GM19240 (cell line): ENCODE data around the gene TEX14.
"Not testable (repeated sequence)": the region's sequence is repeated elsewhere in the genome, so short reads cannot be mapped to it uniquely, and the experiment has no call there.

ENCODE experiments used
- DNase-seq: peaks from one replicate; pipeline ENCODE4 v3.0.0; 2011; ENCODE audit warnings: low spot score; ENCODE audit not compliant: insufficient read length

TEX14 gene

DNA sequence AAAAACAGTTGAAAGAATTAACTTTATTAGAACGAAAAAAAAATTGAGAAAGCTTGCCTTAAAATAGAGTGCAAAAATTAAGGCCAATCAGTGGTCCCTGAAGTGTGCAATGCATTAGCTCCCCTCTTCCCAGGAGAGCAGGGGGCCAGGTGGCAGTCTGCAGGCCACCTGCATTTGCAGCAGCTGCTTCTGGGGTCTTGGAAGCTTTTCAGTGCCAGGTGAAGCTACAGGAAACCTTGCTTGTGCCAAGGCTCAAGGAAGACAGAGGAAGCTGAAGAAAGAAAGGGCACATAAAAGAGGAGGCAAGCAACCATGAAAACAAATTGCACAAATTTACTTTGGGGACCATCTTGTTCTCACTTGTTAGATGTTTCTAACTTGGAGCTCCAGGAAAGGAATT lies 126.9 kb downstream of the TEX14 start:
- no peak for DNase-seq

DNA sequence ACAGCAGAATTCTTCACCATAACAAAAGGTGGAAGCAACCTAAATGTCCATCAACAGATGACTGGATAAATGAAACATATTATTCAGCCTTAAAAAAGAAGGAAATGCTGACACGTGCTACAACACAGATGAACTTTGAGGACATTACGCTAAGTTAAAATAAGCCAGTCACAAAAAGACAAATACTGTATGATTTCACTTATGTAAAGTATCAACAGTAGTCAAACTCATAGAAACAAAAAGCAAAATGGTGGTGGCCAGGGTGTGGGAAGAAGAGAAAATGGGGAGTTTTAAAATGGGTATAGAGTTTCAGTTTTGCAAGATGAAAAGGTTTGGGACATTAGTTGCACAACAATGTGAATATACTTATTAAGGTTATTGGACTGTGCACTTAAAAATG lies 127.6 kb downstream of the TEX14 start:
- DNase-seq = no peak

DNA sequence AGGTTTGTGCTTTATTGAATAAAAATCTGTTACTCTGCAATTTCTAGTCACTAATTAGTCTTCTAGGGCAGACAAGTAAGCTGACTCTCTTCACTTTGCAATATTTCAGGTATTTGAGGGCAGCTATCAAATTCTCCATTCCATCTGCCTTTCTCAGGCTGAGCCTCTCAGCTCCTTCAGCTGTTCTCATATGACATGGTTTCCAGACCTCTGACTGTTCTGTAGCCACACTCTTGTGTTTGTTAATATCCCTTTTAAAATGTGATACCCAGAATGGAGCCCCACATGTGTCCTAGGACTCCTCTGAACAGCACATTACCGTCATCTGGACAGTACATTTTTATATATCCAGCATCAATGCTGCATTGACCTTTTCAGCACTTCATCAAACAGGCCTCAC lies 131.3 kb downstream of the TEX14 start:
- no peak for DNase-seq

DNA sequence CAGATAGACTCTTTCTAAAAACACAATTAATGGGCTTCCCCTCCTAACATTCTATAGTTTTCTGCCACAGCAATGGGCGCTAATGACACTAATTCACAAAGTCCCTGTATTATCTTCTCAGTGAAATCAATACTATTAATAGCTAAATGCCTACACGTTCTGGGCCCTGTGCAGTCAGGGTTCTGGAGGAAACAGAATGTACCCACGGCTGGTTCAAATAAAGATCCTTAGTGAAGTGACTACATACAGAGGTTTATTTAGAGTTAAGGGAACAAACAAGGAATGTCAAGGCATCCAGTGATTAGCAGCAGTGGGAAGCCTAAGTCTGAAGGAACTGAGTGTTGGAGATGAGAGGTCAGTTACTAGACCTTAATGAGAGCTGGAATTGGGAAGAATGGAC lies 133.9 kb downstream of the TEX14 start:
- no peak for DNase-seq

DNA sequence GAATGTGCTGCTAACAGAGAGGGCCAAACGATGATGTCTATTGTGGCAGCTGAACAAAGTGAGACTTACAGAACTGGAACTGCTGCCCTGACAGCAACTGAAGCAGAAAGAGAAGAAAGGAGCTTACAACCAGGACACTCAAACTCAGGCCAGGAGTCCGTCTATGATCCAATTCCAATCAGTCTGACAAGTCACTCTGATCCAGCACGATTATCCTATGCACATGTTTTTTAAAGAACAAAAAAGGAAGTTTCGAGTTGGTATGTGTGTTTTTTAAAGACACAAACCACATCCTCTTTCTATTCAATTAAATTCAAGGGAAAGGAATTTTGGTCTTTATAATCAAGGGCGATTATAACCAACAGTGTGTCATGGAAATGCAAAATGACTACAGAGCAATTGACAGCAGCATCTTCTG lies 135.0 kb downstream of the TEX14 start:
- DNase-seq = no peak

DNA sequence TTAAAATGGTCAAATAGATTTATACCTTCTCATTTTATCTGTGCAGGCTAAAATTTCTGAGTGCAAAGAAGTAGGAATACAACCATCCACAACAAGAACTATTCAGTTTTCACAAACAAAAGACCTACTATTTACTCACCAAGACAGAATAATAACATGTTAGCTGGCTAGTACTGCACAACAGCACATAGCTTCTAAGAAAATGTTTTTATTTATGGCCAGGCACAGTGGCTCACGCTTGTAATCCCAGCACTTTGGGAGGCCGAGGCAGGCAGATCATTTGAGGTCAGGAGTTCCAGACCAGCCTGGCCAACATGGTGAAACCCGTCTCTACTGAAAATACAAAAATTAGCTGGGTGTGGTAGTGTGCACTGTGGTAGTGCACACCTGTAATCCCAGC lies 136.7 kb downstream of the TEX14 start:
- not testable (repeated sequence) for DNase-seq

DNA sequence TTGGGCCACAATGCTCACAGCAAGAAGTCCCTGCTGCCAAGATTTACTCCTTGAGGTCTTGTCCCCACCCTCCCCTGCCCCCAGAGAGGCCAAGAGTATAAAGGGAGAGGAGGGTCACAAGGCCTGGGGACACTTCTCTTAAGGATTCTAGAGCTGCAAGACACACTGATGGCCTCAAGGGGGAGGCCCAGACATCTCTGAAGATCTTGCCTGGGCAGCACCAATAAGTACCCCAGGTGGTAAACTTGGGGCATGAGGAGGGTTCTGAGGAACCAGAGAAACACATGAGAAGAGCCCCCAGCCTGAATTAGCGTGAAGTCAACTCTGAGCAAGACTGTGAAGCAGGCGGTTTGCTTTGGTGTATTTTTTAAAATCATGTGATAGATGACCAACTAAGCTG lies 150.6 kb downstream of the TEX14 start:
- no peak for DNase-seq

DNA sequence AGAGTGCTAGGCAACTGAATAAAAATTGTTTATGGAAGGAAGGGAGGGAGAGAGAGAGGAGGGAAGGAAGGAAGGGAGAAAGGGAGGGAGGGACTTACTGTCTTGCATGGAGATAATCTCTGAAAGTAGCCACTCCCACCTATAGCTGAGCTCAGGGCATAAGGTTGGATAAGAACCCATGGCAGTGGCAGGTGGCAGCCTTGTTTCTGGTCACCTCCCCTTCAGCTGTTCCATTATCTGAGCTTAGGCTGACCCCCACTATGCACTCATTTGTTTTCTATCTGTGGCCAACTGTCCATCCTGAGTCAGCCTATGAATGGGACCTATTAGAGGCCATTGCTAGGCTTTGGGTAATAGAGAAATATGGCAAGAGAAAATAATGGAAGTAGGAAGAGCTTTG lies 152.1 kb downstream of the TEX14 start:
- DNase-seq = no peak

DNA sequence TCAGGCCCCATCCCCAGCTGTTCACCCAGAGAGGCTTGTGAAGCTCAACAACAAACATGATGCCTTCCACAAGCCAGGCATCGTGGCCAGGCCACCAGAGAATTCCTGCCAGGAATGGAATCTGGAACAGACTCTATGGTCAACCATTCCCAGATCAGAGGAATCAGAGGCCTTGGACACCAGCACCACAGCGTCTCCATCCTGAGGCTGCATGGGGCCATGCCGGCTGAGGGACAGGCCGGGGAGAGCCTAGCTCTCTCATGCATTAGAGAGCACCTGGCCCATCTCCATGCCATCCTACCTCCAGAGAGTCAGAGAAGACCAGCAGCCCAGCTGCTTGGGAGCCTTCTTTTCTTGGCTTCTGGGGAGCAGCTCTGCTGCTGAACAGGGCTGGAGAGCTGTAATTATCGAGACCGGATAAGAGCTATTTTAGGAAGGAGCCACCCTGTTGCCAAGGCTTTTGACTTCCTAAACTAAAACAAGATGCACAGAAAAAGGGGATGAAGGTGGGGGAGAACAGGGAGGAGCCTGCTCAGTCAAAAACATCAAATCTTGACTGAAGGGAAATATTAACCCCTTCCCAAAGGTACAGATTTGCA lies 152.9 kb downstream of the TEX14 start:
- DNase-seq = no peak

DNA sequence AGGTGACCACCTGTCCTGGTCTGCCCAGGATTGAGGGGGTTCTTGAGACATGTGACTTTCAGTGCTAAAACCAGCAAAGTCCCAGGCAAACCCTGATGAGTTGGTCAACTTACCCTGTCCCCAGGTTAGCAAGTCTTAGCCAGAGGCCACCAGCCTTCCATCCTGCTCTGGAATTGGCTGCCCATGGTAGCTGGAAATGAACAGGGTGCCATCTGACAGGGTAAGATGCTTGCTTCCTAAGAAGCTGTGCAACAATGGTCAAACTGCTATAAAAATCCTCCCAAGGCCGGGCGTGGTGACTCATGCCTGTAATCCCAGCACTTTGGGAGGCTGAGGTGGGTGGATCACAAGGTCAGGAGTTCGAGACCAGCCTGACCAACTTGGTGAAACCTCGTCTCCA lies 154.6 kb downstream of the TEX14 start:
- DNase-seq = no peak

DNA sequence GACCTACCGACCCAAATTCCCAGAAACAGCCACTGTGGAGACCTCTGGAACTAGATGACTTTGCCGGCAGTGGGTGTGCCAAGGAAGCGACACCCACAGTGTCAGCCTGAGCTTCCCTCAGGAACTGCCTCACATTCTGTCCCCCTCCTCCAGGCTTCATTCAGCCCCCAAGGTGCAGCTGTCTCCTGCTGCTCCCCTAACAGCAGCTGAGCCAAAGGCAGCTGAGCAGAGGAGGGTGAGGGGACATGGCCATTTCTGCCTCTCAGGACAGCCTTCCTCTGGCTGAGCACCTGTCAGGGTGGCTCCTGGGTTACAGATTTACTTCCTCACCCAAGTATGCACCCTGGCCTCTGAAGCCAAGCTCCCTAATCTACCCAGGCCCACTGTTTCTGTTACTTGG lies 155.3 kb downstream of the TEX14 start:
- no peak for DNase-seq

DNA sequence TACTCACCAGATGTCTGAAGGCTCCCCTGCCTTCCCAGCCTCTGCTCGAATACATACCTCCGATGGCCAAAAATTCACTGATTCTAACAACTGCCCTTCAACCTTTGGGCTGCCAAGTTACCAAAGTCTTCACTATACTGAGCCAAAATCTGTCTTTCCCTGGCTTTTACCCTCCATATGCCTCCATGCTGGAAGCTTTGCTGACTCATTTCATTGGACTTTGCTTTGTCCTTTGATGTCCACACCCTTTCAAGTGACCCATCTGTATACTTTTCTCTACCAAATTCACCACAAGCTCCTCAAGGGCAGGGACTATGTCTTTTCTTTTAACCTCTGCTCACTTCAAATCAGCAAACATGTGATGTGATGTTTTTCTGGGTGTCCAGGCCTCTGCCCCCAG lies 156.4 kb downstream of the TEX14 start:
- no peak for DNase-seq

DNA sequence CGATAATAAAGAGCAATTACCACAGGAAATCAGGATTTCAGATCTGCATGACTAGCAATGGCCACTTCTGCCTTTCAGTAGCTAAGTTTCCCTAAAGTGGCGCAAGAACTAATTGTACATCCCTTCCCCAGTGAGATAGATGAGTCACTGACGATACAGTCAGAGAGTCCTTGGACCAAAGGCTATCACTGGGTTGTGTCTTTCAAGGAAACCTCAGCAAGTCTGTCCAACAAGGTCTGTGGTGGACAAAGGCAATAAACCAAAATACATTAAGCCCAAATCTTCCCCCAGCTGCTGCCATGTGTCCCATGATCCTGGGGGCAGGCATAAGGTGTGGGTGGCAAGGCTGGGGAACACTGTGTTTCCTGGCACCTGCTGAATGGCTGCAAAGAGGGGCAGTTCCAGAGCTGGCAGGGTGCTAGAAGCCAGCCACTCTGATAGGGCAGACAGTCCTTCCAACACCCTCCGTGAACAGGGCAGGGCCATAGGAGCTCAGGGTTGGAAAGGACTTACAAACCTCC lies 156.9 kb downstream of the TEX14 start:
- DNase-seq = no peak

DNA sequence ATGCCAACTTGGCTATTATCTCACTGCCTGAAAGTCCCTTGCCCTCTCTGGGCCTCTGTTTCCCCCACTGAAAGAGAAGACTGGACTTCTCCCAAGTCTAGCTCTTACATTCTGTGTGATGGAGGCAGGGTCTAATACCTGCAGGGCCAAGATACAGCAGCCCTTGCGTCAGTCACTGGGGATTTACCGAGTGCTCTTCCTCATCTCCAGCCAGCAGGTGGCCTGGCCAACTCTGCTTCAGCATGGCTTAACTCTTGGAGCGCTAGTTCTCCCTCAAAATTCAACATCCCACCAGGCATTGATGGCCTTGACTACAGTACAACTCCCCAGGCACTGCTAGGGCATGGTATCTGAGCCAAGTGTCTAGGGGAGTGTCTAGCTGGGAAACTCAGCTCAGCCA lies 157.5 kb downstream of the TEX14 start:
- DNase-seq = no peak

DNA sequence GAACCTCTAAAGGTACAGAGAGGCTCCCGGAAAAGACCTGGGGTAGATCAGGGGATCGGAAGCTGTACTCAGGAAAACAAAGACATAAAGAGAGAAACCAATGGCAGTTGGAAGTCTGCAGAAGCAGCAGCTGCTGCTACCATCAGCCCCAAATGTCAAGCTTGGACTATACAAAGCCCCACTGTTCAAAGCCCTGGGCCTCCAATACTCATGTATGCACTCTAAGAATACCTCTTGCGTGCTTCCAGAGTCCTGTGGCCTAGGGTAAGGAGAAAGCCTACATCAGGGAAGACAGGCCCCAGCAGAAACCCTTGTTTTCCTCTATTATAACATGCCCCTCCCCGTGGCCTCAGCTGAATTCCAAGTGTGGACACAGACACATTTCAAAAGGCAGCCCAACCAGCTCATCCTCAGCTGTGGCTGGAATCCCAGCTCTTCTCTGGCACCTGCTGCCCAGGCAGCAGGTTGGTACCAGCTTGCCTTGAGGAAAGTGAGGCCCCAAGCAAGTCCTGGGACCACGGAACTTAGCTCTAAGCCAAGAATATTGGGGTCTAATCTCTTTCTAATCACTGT lies 158.1 kb downstream of the TEX14 start:
- no peak for DNase-seq

DNA sequence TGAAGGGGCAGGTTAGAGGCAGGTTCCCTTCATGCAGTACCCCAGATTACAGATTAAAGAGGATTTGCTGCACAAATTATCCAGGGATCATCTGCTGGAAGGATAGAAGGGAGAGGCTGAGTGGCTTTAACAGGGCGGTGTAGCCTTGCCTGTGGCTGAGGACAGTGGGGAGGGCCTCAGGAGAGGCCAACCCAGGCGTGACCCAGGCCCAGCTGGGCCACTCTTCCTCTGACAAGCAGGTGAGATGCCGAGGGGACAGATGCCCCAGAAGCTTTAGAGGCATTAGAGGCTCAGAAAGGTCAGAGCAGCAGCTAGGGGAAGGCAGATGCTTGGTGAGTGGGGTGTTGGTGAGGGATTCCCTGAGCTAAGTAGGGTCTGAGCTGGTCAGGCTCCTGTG lies 159.3 kb downstream of the TEX14 start:
- no peak for DNase-seq

DNA sequence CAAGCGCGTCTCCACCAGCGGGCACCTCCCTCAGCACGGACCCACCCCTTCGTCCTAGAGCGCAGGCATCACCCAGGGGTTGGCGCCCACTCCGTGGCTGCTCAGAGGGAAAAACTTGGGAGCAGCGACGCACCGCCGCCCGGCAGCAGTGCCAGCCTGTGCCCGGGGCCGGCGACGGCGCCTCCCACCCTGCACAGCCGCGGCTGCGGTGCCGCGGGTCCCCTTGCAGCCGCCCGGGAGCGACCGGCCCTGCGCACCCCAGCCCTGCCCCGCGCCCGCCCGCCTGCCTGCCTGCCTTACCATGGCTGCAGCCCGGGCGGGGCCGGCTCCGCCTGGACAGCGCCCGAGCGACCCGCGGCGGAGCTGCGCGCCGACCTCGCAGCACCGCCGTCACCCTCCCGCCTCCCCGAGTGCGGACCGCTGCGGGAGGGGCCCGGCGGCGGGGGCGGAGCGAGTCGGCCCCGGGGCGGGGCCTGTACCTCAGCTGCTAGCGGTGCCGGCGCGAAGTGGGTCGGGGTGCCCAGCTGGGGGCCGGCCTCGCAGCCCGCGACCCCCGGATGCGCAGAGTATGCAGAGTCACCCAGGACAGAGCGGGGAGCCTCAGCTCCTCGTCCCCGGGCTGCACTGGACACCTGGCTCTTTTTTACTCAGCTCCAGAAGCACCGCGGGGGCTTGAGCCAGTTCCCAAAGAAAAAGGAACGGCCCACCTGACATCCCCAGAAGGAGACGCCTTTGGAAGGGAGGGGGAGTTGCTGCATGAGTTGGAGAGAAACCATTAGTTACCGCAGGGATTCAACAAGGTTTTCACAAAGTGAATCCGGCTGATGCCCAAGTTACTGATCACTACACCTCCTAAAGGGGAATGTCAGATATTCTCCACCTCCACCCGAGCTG lies 159.9 kb downstream of the TEX14 start:
- DNase-seq = no peak

DNA sequence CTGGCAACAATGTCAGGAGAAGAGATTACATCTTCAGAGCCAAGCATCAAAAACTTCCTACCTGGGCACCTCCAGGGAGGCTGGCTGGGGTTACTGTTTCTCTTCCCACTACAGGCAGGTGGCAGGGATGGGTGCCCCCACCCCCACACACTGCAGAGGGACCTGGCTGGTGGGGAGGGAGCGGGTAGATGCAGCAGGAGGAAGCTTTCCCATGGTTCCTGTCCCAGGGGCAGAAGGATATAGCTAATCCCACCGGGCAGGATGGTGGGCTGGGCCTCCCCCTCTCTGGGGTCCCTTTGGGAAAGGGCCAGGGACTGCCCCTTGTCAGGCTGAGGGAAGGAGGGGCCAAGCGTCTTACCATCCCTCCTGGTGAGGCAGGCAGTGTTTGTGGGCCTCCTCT lies 160.7 kb downstream of the TEX14 start:
- DNase-seq = no peak

DNA sequence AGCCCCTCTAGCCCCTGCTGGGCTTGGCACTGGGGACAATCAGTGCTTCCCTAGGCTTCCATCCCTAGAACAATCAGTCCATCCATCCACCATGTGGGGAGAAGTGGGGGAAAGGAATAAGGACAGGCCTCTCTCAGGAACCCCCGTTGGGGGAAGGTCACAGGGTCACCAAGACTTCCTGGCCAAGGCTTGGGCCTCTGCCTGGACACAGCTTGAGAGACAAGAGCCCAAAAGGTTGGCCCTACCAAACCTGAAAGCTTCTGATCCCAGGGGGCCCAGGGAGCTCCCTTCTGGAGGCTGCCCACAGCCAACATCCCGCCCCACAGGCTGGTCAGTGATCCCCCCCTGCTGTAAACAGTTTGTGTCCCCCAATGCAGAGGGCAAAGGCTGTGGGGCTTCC lies 161.2 kb downstream of the TEX14 start:
- no peak for DNase-seq

DNA sequence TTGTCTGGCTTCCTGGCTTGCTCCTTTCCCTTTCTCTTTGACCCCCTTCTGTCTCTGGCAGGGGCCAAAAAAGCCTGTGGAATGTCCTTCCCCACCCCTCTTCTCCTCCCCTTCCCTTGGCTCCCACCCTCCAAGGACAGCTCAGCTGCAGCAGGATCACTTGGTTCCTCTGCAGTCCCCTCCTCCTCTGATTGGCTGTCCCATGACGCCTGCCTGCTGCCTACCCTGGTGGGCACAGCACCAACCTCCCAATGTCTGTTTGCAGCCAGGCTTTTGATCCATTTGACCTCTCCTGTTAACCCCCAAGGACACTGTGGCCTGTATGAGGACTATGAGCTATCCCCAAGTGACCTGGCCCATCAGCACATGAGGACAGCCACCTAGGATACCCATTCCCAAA lies 162.6 kb downstream of the TEX14 start:
- DNase-seq = no peak

DNA sequence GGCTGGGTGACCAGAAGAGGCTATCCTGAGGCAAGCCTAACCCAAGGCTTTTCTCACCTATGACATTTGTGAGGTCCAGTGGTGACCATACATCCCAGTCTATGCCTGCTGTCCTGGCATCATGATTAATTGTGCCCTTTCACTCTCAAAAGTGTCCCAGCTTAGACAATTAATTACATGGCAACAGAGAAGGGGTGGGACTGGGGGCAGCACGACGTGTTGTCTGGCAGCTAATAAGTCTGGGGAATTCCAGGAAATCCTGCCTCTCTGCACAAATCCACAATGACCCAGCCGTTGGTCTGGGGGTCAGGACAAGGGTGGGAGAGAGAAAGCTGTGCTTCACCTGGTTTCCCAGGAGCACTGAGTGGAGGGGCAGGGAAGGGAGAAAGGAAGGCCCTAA lies 163.4 kb downstream of the TEX14 start:
- DNase-seq = no peak

DNA sequence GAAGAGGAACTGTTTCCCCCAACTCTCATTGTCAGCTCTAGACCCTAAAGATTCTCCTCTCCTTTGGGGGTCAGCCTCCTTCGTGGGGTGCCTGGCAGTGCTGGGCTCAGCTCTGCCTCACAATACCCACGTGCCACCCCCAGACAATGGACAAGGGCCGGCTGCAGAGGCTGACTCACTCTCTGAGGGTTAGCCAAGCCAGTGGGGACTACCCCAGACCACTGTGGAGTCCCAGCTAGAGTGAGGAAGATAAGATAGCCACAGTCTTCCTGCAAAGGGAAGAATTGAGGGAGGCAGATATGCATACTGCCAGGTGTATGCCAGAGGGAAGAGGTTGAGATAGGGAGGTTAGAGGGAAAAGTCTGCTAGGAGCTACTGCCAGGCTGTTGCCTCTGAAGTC lies 163.9 kb downstream of the TEX14 start:
- DNase-seq = no peak

DNA sequence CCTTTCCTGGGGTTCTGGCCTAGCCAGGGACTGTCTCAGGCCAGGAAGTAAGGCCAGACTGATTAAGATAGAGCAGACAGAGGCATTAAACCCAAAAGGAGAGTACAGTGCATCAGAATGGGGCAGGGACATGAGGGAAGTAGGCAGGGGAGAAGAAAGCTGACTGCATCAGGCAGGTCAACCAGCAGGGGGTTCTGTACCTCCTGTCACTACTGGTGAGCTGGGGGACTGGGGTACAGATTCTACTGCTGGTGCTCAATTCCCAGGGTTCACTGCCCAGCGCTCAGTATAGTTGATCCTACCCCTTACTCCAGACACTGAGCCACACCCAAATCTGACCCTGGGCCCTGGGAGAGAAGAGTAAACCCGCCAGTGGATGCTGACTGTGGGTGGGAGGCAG lies 164.5 kb downstream of the TEX14 start:
- DNase-seq = no peak
